Lung (tissue), 12 donors: Measurements from ENCODE around the gene CLTB. TPM values are rescaled to one million over a fixed set of nuclear protein-coding genes. Genes with fewer than 3 reads are reported as not detected.
"Not testable (repeated sequence)": the region's sequence is repeated elsewhere in the genome, so short reads cannot be mapped to it uniquely, and the experiment has no call there.

ENCODE experiments used
- ATAC-seq: fragments of 200-7000 bp; cut with Tn5 transposase; one replicate; pipeline ENCODE4 v1.9.1; 2020; ENCODE audit warnings: moderate number of reproducible peaks; ENCODE audit not compliant: insufficient read depth, low FRiP score
- DNase-seq, 3 donors: peaks; one replicate each; pipeline ENCODE4 v3.0.0-alpha.2; 2013 to 2017
- H3K27ac ChIP-seq, 2 donors: one replicate each; pipeline ENCODE4 v1.5.1; 2013; ENCODE audit warnings: mild to moderate bottlenecking in 2 of 2, moderate library complexity in 2 of 2, control low read depth in 1 of 2, inconsistent platforms in 1 of 2, low read depth in 1 of 2, low read length in 1 of 2
- H3K27me3 ChIP-seq, 3 donors: one replicate each; pipeline ENCODE4 v1.5.1; 2013; ENCODE audit warnings: low read length in 2 of 3; ENCODE audit not compliant: control insufficient read depth in 3 of 3, insufficient read depth in 3 of 3
- H3K36me3 ChIP-seq, 4 donors: one replicate each; pipeline ENCODE4 v1.5.1; 2013; ENCODE audit warnings: low read length in 4 of 4, mild to moderate bottlenecking in 1 of 4, moderate library complexity in 1 of 4; ENCODE audit not compliant: control insufficient read depth in 4 of 4, insufficient read depth in 4 of 4
- H3K4me1 ChIP-seq, 5 donors: one replicate each; pipeline ENCODE4 v1.5.1; 2013; ENCODE audit warnings: low read length in 5 of 5, mild to moderate bottlenecking in 2 of 5, moderate library complexity in 1 of 5; ENCODE audit not compliant: control insufficient read depth in 5 of 5, insufficient read depth in 5 of 5
- H3K4me3 ChIP-seq: one replicate; pipeline ENCODE4 v1.5.1; 2013; ENCODE audit warnings: mild to moderate bottlenecking, control low read depth, moderate library complexity
- H3K9ac ChIP-seq, 2 donors: one replicate each; pipeline ENCODE4 v1.5.1; 2013; ENCODE audit warnings: low read length in 2 of 2, control low read depth in 1 of 2; ENCODE audit not compliant: insufficient read depth in 1 of 2
- H3K9me3 ChIP-seq, 4 donors: one replicate each; pipeline ENCODE4 v1.5.1; 2013; ENCODE audit warnings: low read length in 3 of 4, mild to moderate bottlenecking in 1 of 4, moderate library complexity in 1 of 4; ENCODE audit not compliant: control insufficient read depth in 4 of 4, insufficient read depth in 3 of 4
- CTCF ChIP-seq: IDR thresholded peaks from 2 replicates; pipeline ENCODE4 v1.5.1; 2012; ENCODE audit warnings: mild to moderate bottlenecking; ENCODE audit errors: control extremely low read depth, extremely low read depth
- WGBS, 2 donors: extraction: QIAGEN DNeasy Blood & Tissue Kit; methylation state at CpG; one replicate each; pipeline ENCODE4 v1.1.7; 2013; 5-methylcytosine and 5-hydroxymethylcytosine counted together
- polyA plus RNA-seq, 2 donors: library from polyadenylated mRNA; stranded (reverse); fragments of 200-250 nt; gene quantifications; one replicate each; pipeline ENCODE4 v1.2.1, GENCODE V29; 2013
- total RNA-seq, 2 donors: library from RNA; depleted of rRNA in 1 of 2; stranded (reverse); fragments of >200 nt in 1 of 2; gene quantifications; one replicate each; pipeline ENCODE4 v1.2.1, GENCODE V29; 2014 to 2021
- donor health status: control.
- donor health status: control.
- donor health status: Bipolar disorder and iron deficiency.
- donor health status: healthy.
- donor health status: DM: yes; HTN: yes; CAD: no.

CLTB gene
- total and polyA plus RNA-seq, 4 donors, result 33.2 to 193 (median 112) TPM

DNA sequence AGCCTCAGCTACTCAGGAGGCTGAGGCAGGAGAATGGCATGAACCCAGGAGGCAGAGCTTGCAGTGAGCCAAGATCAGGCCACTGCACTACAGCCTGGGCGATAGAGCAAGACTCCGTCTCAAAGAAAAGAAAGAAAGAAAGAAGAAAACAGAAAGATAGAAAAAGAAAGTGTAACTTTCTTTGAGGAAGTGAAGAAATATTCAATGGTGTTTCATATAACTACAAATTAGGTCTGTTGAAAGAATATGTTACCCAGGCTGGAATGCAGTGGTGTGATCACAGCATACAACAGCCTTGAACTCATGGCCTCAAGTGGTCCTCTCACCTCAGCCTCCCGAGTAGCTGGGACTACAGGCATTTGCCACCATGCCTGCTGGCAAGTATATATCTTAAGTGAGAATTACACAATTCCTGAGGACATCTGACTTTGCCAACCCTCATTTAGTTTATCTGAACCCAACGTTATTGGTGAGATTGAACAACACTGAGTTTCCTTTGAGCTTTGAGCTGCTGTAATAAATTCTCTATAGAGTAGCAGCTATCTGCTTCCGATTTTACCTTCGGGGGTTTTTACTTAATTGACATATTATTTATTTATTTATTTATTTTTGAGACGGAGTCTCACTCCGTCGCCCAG, 29.8 kb upstream of the CLTB start:
- DNase-seq, result no peak
- 84 to 85% methylated on average over 9 of the region's 9 CpGs for WGBS, 2 donors
- H3K4me3 ChIP-seq, result no peak overlapping the region

GRCh38 chr5:176444742-176445141, 28.4 kb upstream of the CLTB start:
- 91% methylated on average over 5 of the region's 5 CpGs for WGBS, 2 donors
- H3K27me3 ChIP-seq, result peaks cover 0 to 3% (median 0%) of the 10 kb centered on the region in 3 donors

More for the DNA sequence above, 29.8 kb upstream of the CLTB start:
- no peak overlapping the region for H3K27ac ChIP-seq
- no peaks in the 10 kb centered on the region for H3K9me3 ChIP-seq
- ATAC-seq, result no peak
- H3K4me1 ChIP-seq, result peaks cover 0 to 19% (median 2%) of the 10 kb centered on the region in 5 donors
- H3K36me3 ChIP-seq, result peaks cover 0 to 6% (median 0%) of the 10 kb centered on the region in 4 donors
- H3K27me3 ChIP-seq, result peaks cover 0 to 3% (median 0%) of the 10 kb centered on the region in 3 donors
- TF ChIP-seq CTCF, result no peak
- H3K9ac ChIP-seq, result no peak overlapping the region

DNA sequence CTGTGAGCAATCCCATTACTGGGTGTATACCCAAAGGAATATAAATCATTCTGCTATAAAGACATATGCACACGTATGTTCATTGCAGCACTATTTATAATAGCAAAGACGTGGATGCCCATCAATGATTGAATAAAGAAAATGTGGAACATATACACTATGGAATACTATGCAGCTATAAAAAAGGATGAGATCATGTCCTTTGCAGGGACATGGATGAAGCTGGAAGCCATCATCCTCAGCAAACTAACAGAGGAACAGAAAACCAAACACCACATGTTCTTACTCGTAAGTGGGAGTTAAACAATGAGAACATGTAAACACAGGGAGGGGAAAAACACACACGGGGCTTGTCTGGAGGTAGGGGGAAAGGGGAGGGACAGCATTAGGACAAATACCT, 26.6 kb upstream of the CLTB start:
- H3K9ac ChIP-seq, DNase-seq, H3K27ac ChIP-seq, H3K27me3 ChIP-seq, H3K4me3 ChIP-seq, ATAC-seq, H3K9me3 ChIP-seq, H3K36me3 ChIP-seq, H3K4me1 ChIP-seq: not testable (repeated sequence)
- WGBS, 2 donors, result 71 to 82% methylated on average over 4 of the region's 4 CpGs

More at GRCh38 chr5:176444742-176445141, 28.4 kb upstream of the CLTB start:
- DNase-seq (no peak), ATAC-seq (no peak)
- Histone ChIP-seq H3K9me3 (no peaks in the 10 kb centered on the region), H3K27ac (no peak overlapping the region), H3K9ac (no peak overlapping the region), H3K36me3 (peaks cover 0 to 6% (median 0%) of the 10 kb centered on the region in 4 donors), H3K4me3 (no peak overlapping the region), H3K4me1 (peaks cover 0 to 18% (median under 1%) of the 10 kb centered on the region in 5 donors)
- TF ChIP-seq CTCF, result no peak

DNA sequence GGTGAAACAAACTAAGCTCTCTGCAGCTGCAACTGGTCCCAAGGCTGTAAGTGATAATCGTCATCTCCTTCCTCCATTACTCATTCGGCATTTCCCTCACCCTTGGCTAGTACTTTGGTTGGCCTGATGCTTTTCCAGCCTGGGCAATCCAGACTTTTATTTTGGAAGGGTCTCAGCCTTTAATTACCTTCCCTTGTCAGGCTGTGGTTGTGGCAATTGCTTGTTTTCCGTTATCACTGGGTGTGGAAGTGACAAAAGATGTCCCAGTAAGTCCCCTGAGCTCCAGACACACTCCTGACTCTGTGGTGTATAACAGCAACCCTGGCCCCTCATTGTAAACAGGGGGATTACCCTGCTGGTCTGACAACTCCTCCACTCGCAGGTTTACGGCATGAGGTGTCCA, 25.6 kb upstream of the CLTB start:
- H3K4me1 ChIP-seq, result peaks cover 0 to 2% (median 0%) of the 10 kb centered on the region in 5 donors
- peaks cover 0 to 3% (median 0%) of the 10 kb centered on the region in 3 donors for H3K27me3 ChIP-seq
- 38 to 42% methylated on average over 5 of the region's 5 CpGs for WGBS, 2 donors
- no peaks in the 10 kb centered on the region for H3K36me3 ChIP-seq
- no peaks in the 10 kb centered on the region for H3K9me3 ChIP-seq
- H3K27ac ChIP-seq, result no peak overlapping the region
- no peak overlapping the region for H3K4me3 ChIP-seq
- ATAC-seq, result no peak
- H3K9ac ChIP-seq, result no peak overlapping the region
- no peak for TF ChIP-seq CTCF
- no peak for DNase-seq
